Spleen (tissue), 11 donors: Measurements from ENCODE around the gene CERKL. TPM values are rescaled to one million over a fixed set of nuclear protein-coding genes. Genes with fewer than 3 reads are reported as not detected.

Source experiments
- DNase-seq: peaks from one replicate; pipeline ENCODE4 v3.0.0-alpha.2; 2020
- H3K27ac ChIP-seq, 8 donors: fragments of 200-600 bp; sonication (generic) in 7 of 8; 1 replicate in 4 of 8; 2 replicates in 4 of 8; pipeline versions ENCODE4 v1.5.0 to v1.8.0; 2016 to 2021; ENCODE audit warnings: inconsistent platforms in 4 of 8, mild to moderate bottlenecking in 4 of 8, moderate library complexity in 1 of 8
- H3K27me3 ChIP-seq, 7 donors: fragments of 200-600 bp; sonication (generic) in 6 of 7; replicated peaks in 1 of 7; 1 replicate in 4 of 7; 2 replicates in 3 of 7; pipeline versions ENCODE4 v1.5.0 to v1.8.0; 2016 to 2021; ENCODE audit warnings: inconsistent platforms in 3 of 7, mild to moderate bottlenecking in 1 of 7
- H3K36me3 ChIP-seq, 6 donors: fragments of 200-600 bp; sonication (generic) in 5 of 6; 1 replicate in 4 of 6; 2 replicates in 2 of 6; pipeline versions ENCODE4 v1.5.0 to v1.8.0; 2016 to 2021; ENCODE audit warnings: inconsistent platforms in 2 of 6
- H3K4me1 ChIP-seq, 6 donors: fragments of 200-600 bp; sonication (generic) in 5 of 6; 1 replicate in 3 of 6; 2 replicates in 3 of 6; pipeline versions ENCODE4 v1.5.0 to v1.8.0; 2016 to 2021; ENCODE audit warnings: inconsistent platforms in 3 of 6
- H3K4me3 ChIP-seq, 8 donors: fragments of 200-600 bp; sonication (generic) in 7 of 8; 1 replicate in 4 of 8; 2 replicates in 4 of 8; pipeline versions ENCODE4 v1.5.0 to v1.8.0; 2016 to 2021; ENCODE audit warnings: inconsistent platforms in 4 of 8, mild to moderate bottlenecking in 4 of 8, moderate library complexity in 2 of 8
- H3K9me3 ChIP-seq, 8 donors: fragments of 200-600 bp; sonication (generic) in 7 of 8; 1 replicate in 4 of 8; 2 replicates in 4 of 8; pipeline versions ENCODE4 v1.5.0 to v1.8.0; 2016 to 2021; ENCODE audit warnings: inconsistent platforms in 4 of 8
- CTCF ChIP-seq, 11 experiments: fragments of 200-600 bp in 7 of 11; fragments of 450-650 bp in 4 of 11; sonication (generic) in 4 of 11; IDR thresholded peaks in 8 of 11; conservative IDR thresholded peaks in 3 of 11; 1 replicate in 7 of 11; 2 replicates in 4 of 11; pipeline versions ENCODE4 v1.4.0 to v1.8.0; 2016 to 2021; ENCODE audit warnings: antibody characterized with exemption in 11 of 11, inconsistent platforms in 4 of 11, mild to moderate bottlenecking in 1 of 11
- POLR2A ChIP-seq, 3 donors: fragments of 450-650 bp; IDR thresholded peaks; one replicate each; pipeline ENCODE4 v1.5.1; 2017; ENCODE audit warnings: antibody characterized with exemption in 3 of 3, mild to moderate bottlenecking in 1 of 3
- POLR2AphosphoS5 ChIP-seq, 3 donors: sonication (generic); formaldehyde crosslinking; IDR thresholded peaks; one replicate each; pipeline ENCODE4 v1.5.1; 2017; ENCODE audit warnings: antibody characterized with exemption in 3 of 3
- WGBS, 5 donors: extraction: QIAGEN DNeasy Blood & Tissue Kit in 3 of 5; methylation state at CpG; one replicate each; pipeline versions ENCODE4 v1.1.5 to v1.1.7; 2013 to 2018; 5-methylcytosine and 5-hydroxymethylcytosine counted together
- intact Hi-C: fragments of 100-400 bp; cut with DNase I; formaldehyde crosslinking; loops from one replicate; pipeline ENCODE4 v1.15.0; 2023; ENCODE audit warnings: low total_unique reads
- polyA plus RNA-seq, 3 donors: library from polyadenylated mRNA; stranded (reverse); fragments of 200-250 nt; gene quantifications; one replicate each; pipeline ENCODE4 v1.2.1, GENCODE V29; 2013
- total RNA-seq, 7 donors: library from RNA; depleted of rRNA in 3 of 7; stranded (reverse); fragments of >200 nt in 3 of 7; fragmentation: NEBNext Ultra II Directional in 4 of 7; extraction: Animal tissue kit (Norgen Biotek cat#: 25700) in 4 of 7; gene quantifications; one replicate each; pipeline versions ENCODE4 v1.1.0 to v1.2.1, GENCODE V29; 2016 to 2021
- donor health status: healthy with polysubstance abuse.
- donor health status: DM: no; HTN: no; CAD: no; lungs with moderate emphysema.
- donor health status: DM: no; HTN: no; CAD: no.
- donor health status: Bipolar disorder and iron deficiency.
- donor health status: healthy.
- donor health status: DM: no; HTN: no; CAD: no.
- donor health status: DM: yes; HTN: yes; CAD: no.

The CERKL gene
- total and polyA plus RNA-seq, 10 donors: 0.27 to 2.3 (median 0.85) TPM

DNA sequence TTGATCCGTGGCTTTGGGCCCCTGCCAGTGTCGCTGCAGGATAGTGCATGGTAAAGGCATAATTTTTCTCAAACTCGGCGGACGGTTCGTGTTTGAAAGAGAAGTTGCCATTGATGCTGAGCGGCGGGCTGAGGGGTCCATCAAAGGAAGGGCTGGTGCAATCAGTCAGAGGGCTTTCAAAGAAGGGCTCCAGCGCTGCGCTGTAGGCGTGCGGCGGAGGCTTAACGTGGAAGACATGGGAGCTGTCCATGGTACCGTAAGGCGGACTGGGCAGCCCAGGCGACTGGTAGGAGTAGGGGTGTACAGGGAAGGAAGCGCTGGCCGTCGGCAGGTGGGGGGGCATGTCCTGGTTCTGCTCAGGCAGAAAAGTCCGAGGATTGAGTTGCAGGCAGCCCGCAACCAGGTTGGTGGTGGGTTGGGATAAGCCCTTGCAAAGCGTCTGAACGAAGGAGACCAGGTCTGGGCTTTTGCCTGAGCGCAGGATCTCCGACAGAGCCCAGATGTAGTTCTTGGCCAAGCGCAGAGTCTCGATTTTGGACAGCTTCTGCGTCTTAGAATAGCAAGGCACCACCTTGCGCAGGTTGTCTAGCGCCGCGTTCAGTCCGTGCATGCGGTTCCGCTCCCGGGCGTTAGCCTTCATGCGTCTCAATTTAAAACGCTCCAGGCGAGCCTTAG lies 21.1 kb upstream of the CERKL start:
- no peak for TF ChIP-seq CTCF (IDR thresholded peaks at IDR 0.05 in 8 of 11, conservative IDR thresholded peaks at IDR 0.05 in 3 of 11)
- TF ChIP-seq POLR2A (IDR thresholded peaks at IDR 0.05): no peak
- no peak for TF ChIP-seq POLR2AphosphoS5 (IDR thresholded peaks at IDR 0.05)
- Histone ChIP-seq H3K36me3 (no peaks in the 10 kb centered on the region), H3K9me3 (peaks cover 0 to 7% (median 0%) of the 10 kb centered on the region in 8 donors), H3K27ac (no peak overlapping the region), H3K4me1 (peaks cover 3 to 43% (median 31%) of the 10 kb centered on the region in 6 donors), H3K27me3 (peaks cover 13 to 87% (median 65%) of the 10 kb centered on the region in 7 donors), H3K4me3 (no peak overlapping the region)
- peak; percentile 77 for DNase-seq
- WGBS, 5 donors: 11 to 22% (median 14%) methylated on average over 40 to 41 of the region's 41 CpGs
- intact Hi-C loops: no loop called here

DNA sequence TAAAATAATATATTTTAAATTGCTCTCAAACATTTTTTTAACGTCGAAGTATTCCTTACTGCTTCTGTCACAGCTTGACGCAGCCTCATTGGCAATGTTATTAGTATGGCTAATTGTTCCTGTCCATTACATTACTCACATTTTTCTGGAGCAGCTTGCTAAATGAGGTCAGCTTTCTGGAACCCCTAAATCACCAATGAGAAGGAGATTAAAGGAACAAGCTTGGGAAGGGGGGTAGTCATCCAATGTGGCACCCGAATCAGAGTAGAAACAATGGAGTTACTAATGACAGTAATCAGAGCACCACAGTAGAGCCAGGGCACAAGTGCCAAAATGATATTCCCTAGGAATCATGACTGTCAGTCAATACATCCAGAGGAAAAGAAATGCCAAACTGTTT lies 18.3 kb upstream of the CERKL start:
- Histone ChIP-seq H3K4me1 (peaks cover 0 to 23% (median 5%) of the 10 kb centered on the region in 6 donors), H3K36me3 (no peaks in the 10 kb centered on the region), H3K27ac (no peak overlapping the region), H3K4me3 (no peak overlapping the region), H3K9me3 (peaks cover 0 to 7% (median 0%) of the 10 kb centered on the region in 8 donors), H3K27me3 (peaks cover 9 to 59% (median 37%) of the 10 kb centered on the region in 7 donors)
- TF ChIP-seq POLR2A (IDR thresholded peaks at IDR 0.05) (no peak), POLR2AphosphoS5 (IDR thresholded peaks at IDR 0.05) (no peak), CTCF (IDR thresholded peaks at IDR 0.05 in 8 of 11, conservative IDR thresholded peaks at IDR 0.05 in 3 of 11) (no peak)
- 40 to 55% (median 47%) methylated on average over 4 of the region's 4 CpGs for WGBS, 5 donors
- no peak for DNase-seq
- intact Hi-C loops: no loop called here

DNA sequence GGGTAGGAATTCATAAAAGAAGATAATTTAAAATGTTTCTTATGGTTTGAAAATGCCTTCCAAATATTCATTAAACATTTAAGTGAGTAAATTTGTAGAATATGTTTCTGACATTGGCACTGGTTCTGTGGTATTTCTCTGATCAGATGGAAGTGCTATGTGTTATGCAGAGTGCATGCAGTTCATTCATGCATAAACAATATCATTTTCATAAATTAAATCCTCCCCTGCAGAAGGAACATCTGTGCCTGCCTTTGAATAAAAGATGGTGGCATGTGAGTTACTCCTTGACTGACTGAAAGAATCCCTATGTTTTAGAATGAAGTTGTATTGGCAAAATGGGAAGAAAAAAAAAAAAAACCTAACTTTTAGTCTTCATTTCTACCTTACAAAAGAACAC lies 17.6 kb upstream of the CERKL start:
- no peak for DNase-seq
- Histone ChIP-seq H3K4me3 (no peak overlapping the region), H3K27ac (no peak overlapping the region), H3K9me3 (peaks cover 0 to 7% (median 0%) of the 10 kb centered on the region in 8 donors), H3K4me1 (peaks cover 0 to 21% (median 3%) of the 10 kb centered on the region in 6 donors), H3K36me3 (no peaks in the 10 kb centered on the region), H3K27me3 (peaks cover 8 to 51% (median 29%) of the 10 kb centered on the region in 7 donors)
- no peak for TF ChIP-seq CTCF (IDR thresholded peaks at IDR 0.05 in 8 of 11, conservative IDR thresholded peaks at IDR 0.05 in 3 of 11)
- TF ChIP-seq POLR2AphosphoS5 (IDR thresholded peaks at IDR 0.05): no peak
- no peak for TF ChIP-seq POLR2A (IDR thresholded peaks at IDR 0.05)
- intact Hi-C loops: no loop called here

DNA sequence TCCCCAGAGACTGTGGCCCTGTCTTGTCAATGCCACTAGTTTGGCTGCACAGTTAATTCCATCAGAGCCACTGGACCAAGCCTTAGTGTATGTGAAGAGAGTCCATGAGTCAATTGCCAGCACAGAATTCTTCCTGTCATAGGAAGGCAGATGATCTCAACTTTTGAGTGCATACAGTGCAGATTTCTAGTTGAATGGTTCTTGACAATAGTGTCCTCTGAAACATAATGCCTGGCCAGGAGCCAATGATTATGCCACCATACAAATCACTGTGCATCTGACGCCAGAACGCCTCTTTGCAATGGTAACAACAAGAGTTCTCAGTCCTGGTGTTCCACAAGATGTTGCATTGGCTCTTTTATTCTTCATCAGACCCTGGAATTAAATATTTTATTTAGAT lies 16.3 kb upstream of the CERKL start:
- peaks cover 0 to 48% (median 16%) of the 10 kb centered on the region in 7 donors for H3K27me3 ChIP-seq
- WGBS, 5 donors: 33 to 66% (median 49%) methylated on average over 2 of the region's 2 CpGs

More for the DNA sequence above, 16.3 kb upstream of the CERKL start:
- no peak overlapping the region for H3K4me3 ChIP-seq
- no peak for TF ChIP-seq CTCF (IDR thresholded peaks at IDR 0.05 in 8 of 11, conservative IDR thresholded peaks at IDR 0.05 in 3 of 11)
- no peak for TF ChIP-seq POLR2AphosphoS5 (IDR thresholded peaks at IDR 0.05)
- TF ChIP-seq POLR2A (IDR thresholded peaks at IDR 0.05): no peak
- H3K4me1 ChIP-seq: peaks cover 0 to 13% (median 3%) of the 10 kb centered on the region in 6 donors
- intact Hi-C loops: no loop called here
- no peaks in the 10 kb centered on the region for H3K36me3 ChIP-seq
- no peak overlapping the region for H3K27ac ChIP-seq
- peaks cover 0 to 2% (median 0%) of the 10 kb centered on the region in 8 donors for H3K9me3 ChIP-seq
- DNase-seq: no peak
